Stimulated activated CD8-positive, alpha-beta memory T cell treated with anti-CD3 and anti-CD28 coated beads, Interleukin-7, amount 100 ng/mL, for 48 hours (primary cell): ENCODE measurements around the gene SMAD5.

Source experiments
- DNase-seq, 2 donors: peaks; one replicate each; pipeline ENCODE4 v3.0.0-alpha.2; 2020; ENCODE audit warnings: low read depth in 1 of 2; ENCODE audit errors: extremely low read depth in 1 of 2

The SMAD5 gene

GRCh38 chr5:136114414-136115125 is 18.1 kb upstream of the SMAD5 start:
- no peak for DNase-seq

GRCh38 chr5:136115183-136115865 is 17.3 kb upstream of the SMAD5 start:
- no peak for DNase-seq

- DNase-seq: no peak
These were observed 12.1 kb upstream of the SMAD5 start for GRCh38 chr5:136120529-136120928.

- no peak for DNase-seq
These were observed 9.3 kb upstream of the SMAD5 start for GRCh38 chr5:136123236-136123768.

- no peak for DNase-seq
These were observed 5.1 kb upstream of the SMAD5 start for GRCh38 chr5:136127560-136127959.

GRCh38 chr5:136128481-136128880 is 4.2 kb upstream of the SMAD5 start:
- no peak for DNase-seq

GRCh38 chr5:136129445-136129844 is 3.2 kb upstream of the SMAD5 start:
- DNase-seq: no peak

- DNase-seq: no peak
These were observed 2.1 kb upstream of the SMAD5 start for GRCh38 chr5:136130581-136130980.

GRCh38 chr5:136132087-136132486 is 558 bp upstream of the SMAD5 start:
- no peak for DNase-seq

- no peak for DNase-seq
These were observed 727 bp downstream of the SMAD5 start for GRCh38 chr5:136133222-136133921.

- DNase-seq: no peak
These were observed 1.3 kb downstream of the SMAD5 start for GRCh38 chr5:136133922-136134379.

- no peak for DNase-seq
These were observed 2.0 kb downstream of the SMAD5 start for GRCh38 chr5:136134653-136135052.

GRCh38 chr5:136135536-136135935 is 2.9 kb downstream of the SMAD5 start:
- no peak for DNase-seq

- DNase-seq: no peak
These were observed 5.0 kb downstream of the SMAD5 start for GRCh38 chr5:136137497-136138220.

GRCh38 chr5:136141561-136141960 is 8.9 kb downstream of the SMAD5 start:
- DNase-seq: no peak

- DNase-seq: no peak
These were observed 10.7 kb downstream of the SMAD5 start for GRCh38 chr5:136143312-136143711.

GRCh38 chr5:136143763-136144162 is 11.1 kb downstream of the SMAD5 start:
- DNase-seq: no peak

GRCh38 chr5:136145030-136145429 is 12.4 kb downstream of the SMAD5 start:
- DNase-seq: no peak

GRCh38 chr5:136146201-136146600 is 13.6 kb downstream of the SMAD5 start:
- DNase-seq: no peak

- no peak for DNase-seq
These were observed 15.0 kb downstream of the SMAD5 start for GRCh38 chr5:136147632-136148031.

GRCh38 chr5:136149891-136150290 is 17.2 kb downstream of the SMAD5 start:
- DNase-seq: no peak
